Stomach (tissue), 4 donors: ENCODE measurements around the gene MUC5AC.
"Not testable (repeated sequence)": the region's sequence is repeated elsewhere in the genome, so short reads cannot be mapped to it uniquely, and the experiment has no call there.

Experiments used
- EP300 ChIP-seq: sonication (generic); formaldehyde crosslinking; IDR thresholded peaks from one replicate; pipeline ENCODE4 v1.6.1; 2017; ENCODE audit warnings: antibody characterized with exemption
- POLR2A ChIP-seq, 4 donors: fragments of 450-650 bp; IDR thresholded peaks; one replicate each; pipeline ENCODE4 v1.6.1; 2016; ENCODE audit warnings: antibody characterized with exemption in 4 of 4, control low read depth in 2 of 4, mild to moderate bottlenecking in 1 of 4, moderate library complexity in 1 of 4
- POLR2AphosphoS5 ChIP-seq, 3 donors: sonication (generic); formaldehyde crosslinking; IDR thresholded peaks; one replicate each; pipeline ENCODE4 v1.6.1; 2016; ENCODE audit warnings: antibody characterized with exemption in 3 of 3
- TF ChIP-seq, protein P1 (sequence below), 7 experiments: fragments of 450-650 bp in 4 of 7; fragments of 200-600 bp in 3 of 7; sonication (generic) in 3 of 7; IDR thresholded peaks; one replicate each; pipeline ENCODE4 v1.5.1; 2016 to 2019; ENCODE audit warnings: antibody characterized with exemption in 7 of 7, control low read depth in 2 of 7, mild to moderate bottlenecking in 1 of 7

DNA sequence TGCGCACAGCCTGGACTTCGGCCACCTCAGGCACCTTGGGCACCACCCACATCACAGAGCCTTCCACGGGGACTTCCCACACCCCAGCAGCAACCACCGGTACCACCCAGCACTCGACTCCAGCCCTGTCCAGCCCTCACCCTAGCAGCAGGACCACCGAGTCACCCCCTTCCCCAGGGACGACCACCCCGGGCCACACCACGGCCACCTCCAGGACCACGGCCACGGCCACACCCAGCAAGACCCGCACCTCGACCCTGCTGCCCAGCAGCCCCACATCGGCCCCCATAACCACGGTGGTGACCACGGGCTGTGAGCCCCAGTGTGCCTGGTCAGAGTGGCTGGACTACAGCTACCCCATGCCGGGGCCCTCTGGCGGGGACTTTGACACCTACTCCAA, 91.2 kb downstream of the MUC5AC start:
- not testable (repeated sequence) for TF ChIP-seq POLR2A (IDR thresholded peaks at IDR 0.05); POLR2AphosphoS5 (IDR thresholded peaks at IDR 0.05); EP300
- TF ChIP-seq, protein P1, sequence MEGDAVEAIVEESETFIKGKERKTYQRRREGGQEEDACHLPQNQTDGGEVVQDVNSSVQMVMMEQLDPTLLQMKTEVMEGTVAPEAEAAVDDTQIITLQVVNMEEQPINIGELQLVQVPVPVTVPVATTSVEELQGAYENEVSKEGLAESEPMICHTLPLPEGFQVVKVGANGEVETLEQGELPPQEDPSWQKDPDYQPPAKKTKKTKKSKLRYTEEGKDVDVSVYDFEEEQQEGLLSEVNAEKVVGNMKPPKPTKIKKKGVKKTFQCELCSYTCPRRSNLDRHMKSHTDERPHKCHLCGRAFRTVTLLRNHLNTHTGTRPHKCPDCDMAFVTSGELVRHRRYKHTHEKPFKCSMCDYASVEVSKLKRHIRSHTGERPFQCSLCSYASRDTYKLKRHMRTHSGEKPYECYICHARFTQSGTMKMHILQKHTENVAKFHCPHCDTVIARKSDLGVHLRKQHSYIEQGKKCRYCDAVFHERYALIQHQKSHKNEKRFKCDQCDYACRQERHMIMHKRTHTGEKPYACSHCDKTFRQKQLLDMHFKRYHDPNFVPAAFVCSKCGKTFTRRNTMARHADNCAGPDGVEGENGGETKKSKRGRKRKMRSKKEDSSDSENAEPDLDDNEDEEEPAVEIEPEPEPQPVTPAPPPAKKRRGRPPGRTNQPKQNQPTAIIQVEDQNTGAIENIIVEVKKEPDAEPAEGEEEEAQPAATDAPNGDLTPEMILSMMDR (IDR thresholded peaks at IDR 0.05): not testable (repeated sequence)
